ENCODE measurements around the gene SPAG16.
"Not testable (repeated sequence)": the region's sequence is repeated elsewhere in the genome, so short reads cannot be mapped to it uniquely, and the experiment has no call there.

The SPAG16 gene

GRCh38 chr2:213408426-213409070 is 124.3 kb downstream of the SPAG16 start:
- not testable (repeated sequence) for DNase-seq, ATAC-seq

DNA sequence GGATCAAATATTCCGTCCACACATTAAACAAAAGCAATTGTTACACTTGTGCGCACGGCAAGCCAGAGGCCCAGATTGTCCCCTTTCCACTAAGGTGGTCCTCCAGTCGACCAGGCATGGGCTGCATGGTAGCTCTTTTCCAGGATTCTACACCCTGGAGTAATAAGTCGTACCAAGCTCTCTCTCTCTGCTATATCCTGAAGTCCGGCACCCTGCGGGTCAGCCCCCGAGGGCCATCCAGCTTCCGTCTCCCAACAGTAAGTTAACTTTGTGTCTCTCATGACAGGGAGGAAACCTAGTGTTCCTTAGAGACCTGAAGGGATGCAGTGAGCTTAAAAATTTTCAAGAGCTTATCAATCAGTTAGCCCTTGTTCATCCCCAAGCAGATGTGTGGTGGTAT is 126.4 kb downstream of the SPAG16 start:
- not testable (repeated sequence) for DNase-seq, ATAC-seq

DNA sequence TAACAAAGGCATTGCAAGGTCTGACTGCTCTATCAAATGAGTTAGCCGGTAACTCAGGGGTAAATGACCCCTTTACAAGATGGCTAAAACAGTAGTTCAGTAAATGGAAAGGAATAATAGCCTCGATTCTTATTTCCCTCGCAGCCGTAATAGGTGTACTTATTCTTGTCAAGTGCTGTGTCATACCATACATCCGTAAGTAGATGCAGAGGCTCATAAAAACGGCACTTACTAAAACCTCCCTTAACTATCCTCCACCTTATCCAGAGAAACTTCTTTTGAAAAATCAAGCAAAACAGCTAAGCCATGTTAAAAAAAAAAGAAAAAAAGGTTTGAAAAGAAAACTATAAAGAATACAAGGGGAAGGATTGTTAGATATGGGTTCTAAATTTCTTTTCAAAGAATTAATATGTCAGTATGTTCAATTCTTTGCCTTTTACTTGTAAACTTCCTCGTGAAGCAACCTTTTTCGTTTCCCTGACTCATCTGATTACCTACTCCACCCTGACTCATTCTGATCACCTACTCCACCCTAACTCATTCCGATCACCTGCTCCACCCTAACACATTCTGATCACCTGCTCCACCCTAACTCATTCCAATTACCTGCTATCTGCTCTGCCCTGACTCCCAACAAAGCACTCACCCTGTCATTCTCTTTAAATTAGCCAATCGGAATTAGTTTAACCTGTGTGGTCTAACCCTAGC is 127.5 kb downstream of the SPAG16 start:
- ATAC-seq (no peak), DNase-seq (no peak)

DNA sequence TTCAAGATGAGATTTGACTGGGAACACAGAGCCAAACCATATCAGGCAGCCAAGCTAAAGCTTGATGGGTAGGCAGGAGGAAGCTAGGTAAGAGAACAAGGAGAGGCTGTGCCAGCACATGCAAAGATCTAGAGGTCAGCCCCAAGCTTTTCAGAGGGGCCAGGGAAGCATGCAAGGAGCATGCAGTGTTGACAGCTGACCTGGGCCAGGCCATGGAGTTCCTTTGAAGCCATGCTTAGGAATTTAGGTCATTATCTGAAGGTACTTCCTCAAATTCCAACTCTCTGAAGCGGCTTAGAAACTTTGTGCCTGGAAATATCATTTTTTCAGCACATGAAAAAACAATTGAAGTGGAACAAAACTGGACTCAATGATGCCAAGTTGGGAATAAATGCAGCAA is 130.8 kb downstream of the SPAG16 start:
- ATAC-seq (peak; percentile 32), DNase-seq (no peak)

GRCh38 chr2:213416832-213417231 is 132.6 kb downstream of the SPAG16 start:
- DNase-seq (no peak), ATAC-seq (no peak)

- ATAC-seq (no peak), DNase-seq (no peak)
Measured at GRCh38 chr2:213419980-213420379, 135.7 kb downstream of the SPAG16 start.

GRCh38 chr2:213420828-213421385 is 136.6 kb downstream of the SPAG16 start:
- DNase-seq = no peak
- ATAC-seq = no peak

DNA sequence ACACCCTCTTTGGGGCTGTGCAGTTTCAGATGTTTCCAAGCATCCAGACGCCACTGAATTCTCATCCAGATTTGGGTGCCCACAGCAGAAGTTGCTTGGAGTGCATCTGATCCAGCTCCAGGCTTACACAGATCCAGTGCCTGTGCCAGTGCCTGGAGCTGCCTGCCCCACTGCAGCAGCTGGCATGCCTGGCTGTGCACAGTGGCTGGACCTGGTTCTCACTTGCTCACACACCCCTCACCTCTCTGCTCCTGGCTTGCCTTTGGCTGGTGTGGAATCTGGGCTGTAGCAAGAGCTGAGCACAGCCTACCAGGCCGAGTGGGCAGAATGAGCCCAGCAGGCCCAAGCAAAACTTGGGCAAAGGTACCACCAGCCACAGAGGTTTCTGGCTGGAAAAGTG is 137.9 kb downstream of the SPAG16 start:
- ATAC-seq (no peak), DNase-seq (no peak)

DNA sequence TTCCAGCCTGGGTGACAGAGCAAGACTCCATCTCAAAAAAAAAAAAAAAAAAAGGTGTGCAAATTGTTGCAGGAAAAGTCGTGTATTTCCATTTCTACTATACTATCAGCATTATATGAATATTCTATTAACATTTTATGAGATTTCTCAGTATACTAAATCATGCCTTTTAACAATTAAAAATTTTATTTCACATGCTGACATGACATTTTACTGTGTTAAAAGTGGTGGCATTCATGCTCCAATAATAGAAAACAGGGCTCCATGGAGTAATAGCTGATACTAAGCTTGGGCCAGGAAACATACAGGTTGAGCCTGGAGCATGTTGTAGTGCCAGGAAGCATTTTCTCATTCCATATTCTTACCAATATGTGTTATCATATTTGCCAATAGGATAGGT is 141.4 kb downstream of the SPAG16 start:
- ATAC-seq (no peak), DNase-seq (no peak)

DNA sequence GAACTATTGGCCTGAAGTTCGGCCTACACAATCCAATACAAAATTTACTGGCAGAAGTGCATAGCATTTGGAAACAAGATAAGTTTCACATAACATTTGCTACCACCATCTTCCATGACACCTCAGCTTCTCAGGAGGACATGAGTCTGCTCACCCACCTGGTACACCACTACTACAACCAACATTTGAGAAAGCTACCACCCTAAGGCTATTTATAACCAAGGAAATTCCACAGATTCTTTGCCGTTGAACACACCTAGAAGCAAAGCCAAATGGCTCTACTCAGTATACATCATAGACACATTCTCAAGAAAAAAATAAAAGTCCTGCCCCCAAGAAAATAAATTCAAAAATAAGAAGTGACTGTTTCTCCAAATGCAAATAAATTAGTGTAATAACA is 145.3 kb downstream of the SPAG16 start:
- ATAC-seq (no peak), DNase-seq (no peak)

- ATAC-seq (no peak), DNase-seq (no peak)
Measured at GRCh38 chr2:213443921-213444320, 159.7 kb downstream of the SPAG16 start.

- DNase-seq = no peak
Measured at GRCh38 chr2:213451542-213452239, 167.4 kb downstream of the SPAG16 start.

DNA sequence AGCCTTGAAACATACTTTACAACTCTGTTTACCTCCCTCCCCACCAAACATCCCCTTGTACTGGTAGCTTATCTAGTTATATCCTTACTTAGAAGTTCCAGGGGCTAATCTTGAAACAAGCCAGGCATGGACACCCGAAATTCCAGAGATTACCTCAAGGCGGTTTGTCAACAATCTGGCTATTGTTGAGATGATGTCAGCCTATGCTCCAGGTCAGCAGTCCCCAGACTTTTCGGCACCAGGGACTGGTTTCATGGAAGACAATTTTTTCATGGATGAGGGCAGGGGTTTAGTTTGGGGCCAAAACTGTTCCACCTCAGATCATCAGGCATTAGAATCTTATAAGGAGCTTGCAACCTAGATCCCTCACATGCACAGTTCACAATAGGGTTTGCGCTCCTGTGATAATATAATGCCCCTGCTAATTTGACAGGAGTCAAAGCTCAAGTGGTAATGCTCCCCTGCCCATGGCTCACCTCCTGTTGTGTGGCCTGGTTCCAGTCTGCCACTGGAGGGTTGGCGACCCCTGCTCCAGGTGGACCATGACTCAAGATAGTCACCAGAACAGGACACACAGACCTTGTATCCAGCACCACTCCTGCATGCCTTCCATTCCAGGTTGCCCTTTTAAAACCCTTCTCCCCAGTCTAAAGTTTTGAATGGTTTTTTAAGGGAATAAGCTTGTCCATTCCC is 171.2 kb downstream of the SPAG16 start:
- DNase-seq = no peak
- ATAC-seq = no peak

More at GRCh38 chr2:213451542-213452239, 167.4 kb downstream of the SPAG16 start:
- no peak for ATAC-seq

DNA sequence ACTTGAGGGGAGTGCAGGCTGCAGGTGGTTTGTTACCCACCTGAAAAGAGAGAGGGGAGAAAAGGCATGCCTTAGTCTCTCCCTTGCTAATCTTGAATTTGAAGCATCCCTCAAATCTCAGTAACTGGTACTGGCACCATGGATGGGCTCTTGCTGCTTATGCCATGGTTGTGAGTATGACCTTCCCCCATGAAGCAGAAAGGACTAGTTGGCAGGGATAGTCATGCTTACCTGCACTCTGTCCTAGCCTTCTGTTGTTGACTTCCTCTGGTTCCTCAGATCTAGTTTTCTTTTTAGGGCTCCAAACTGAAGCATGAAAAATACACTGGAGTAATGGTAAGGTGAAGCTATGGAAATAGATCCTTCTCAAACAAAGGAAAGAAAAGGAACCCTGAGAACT is 191.2 kb downstream of the SPAG16 start:
- ATAC-seq (no peak), DNase-seq (no peak)

DNA sequence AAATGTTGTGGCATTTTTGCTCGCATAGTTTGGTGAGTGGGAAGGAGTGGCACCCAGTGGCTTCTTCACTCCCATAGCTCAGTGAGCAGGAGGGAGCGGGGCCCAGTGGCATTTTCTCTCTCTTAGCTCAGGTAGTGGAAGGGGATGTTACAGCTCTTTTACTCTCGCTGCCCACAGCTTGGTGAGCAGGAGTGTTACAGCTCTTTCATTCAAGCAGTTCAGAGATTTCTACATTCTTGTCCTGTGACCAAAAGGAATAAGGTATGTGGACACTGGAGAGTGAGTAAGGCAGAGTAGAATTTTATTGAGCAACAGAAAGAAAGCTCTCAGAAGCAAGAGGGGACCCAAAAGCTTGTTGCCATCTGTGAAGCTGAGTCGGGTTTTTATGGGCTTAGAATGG is 192.4 kb downstream of the SPAG16 start:
- DNase-seq (no peak), ATAC-seq (no peak)

DNA sequence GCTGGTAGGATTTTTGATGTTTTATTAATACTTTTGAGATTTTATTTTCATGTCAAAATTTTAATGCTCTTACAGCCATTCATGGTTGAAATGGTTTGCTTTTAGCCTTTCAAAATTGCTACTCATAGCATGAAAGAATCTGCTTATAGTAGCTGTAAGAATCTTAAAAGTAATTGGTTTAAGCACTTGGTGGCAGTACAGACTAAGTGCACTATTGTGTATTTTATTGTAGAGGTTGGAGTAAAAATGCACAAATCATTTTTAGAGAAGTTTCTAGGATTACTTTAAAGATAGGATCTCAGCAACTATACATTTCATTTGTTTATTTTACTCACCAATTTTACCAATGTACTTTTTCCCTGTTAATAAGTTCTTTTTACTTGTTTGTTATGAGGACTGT is 205.8 kb downstream of the SPAG16 start:
- DNase-seq = no peak
- no peak for ATAC-seq

- no peak for DNase-seq
- no peak for ATAC-seq
Measured at GRCh38 chr2:213491376-213491775, 207.1 kb downstream of the SPAG16 start.

DNA sequence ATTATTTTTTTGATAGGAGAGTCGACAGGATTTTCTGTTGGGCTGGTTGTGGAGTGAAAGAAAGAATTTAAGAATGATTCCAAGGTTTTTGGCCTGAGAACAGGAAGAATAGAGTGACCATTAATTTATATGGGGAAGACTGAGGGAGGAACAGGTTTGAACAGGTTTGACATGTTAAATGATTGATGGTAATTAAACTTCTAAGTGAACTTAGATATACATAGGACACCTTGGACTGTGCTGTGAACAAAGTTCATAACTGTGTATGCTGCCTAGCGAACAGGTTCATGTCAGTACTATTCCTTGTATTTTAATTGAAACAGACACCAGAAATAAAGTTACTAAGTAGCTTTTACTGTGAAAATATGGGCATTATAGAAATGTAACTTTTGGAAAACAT is 212.0 kb downstream of the SPAG16 start:
- ATAC-seq (no peak), DNase-seq (no peak)

DNA sequence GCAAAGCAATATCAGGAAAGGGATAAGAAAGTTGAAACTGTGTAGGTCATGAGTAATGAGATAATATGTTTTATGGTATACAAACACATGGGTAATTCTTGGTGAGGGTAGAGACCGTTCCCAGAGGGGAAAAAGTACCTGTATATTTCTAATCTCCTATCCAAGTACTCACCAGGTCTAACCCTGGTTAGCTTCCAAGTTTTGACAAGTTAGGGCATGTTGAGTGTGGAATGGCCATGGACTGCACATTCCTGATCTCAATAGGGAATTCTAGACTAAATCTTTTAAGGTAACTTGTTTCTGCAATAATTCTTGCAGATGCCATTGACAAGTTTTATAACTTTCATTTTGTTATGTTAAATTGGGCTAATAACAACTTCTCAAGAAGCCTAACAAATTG is 216.6 kb downstream of the SPAG16 start:
- no peak for DNase-seq
- no peak for ATAC-seq

DNA sequence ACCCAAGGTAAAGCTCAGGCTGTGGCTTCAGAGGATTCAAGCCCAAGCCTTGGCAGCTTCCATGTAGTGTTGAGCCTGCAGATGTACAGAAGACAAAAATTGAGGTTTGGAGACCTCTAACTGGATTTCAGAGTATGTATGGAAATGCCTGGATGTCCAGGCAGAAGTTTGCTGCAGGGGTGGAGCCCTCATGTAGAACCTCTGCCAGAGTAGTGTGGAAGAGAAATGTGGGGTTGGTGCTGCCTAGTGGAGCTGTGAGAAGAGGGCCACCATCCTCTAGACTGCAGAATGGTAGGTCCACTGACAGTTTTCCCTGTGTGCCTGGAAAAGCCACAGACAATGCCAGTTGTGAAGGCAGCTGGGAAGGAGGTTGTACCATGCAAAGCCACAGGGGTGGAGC is 239.9 kb downstream of the SPAG16 start:
- no peak for ATAC-seq
- no peak for DNase-seq

GRCh38 chr2:213537579-213537978 is 253.3 kb downstream of the SPAG16 start:
- no peak for ATAC-seq
- no peak for DNase-seq

DNA sequence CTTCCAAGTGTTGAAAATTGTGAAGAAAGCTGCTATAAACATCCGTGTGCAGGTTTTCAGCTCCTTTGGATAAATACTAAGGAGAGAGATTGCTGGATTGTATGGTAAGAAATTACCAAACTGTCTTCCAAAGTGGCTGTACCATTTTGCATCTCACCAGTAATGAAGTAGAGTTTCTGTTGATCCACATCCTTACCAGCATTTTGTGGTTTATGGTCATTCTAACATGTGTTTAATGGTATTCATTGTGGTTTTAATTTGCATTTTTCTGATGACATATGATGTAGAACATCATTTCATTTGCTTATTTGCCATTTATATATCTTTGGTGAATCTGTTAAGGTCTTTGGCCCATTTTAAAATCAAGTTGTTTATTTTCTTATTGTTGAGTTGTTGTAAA is 260.7 kb downstream of the SPAG16 start:
- DNase-seq (no peak), ATAC-seq (no peak)

- DNase-seq = no peak
- ATAC-seq = no peak
Measured at GRCh38 chr2:213545481-213545880, 261.2 kb downstream of the SPAG16 start.
